SK-N-SH (cell line): ENCODE data around the gene SULT1E1. TPM values are rescaled to one million over a fixed set of nuclear protein-coding genes. Genes with fewer than 3 reads are reported as not detected.

ENCODE experiments used
- CTCF ChIA-PET: fragments of 300-600, 350-600 bp; formaldehyde crosslinking; extraction: SDS; loops from one replicate; lab custom pipeline; 2021; lab: Yijun Ruan, JAX
- POLR2A ChIA-PET: fragments of 350-600 bp; sonication (Branson Sonifier 250); formaldehyde crosslinking; extraction: SDS; loops from one replicate; lab custom pipeline; 2020; ENCODE audit warnings: antibody characterized with exemption, inconsistent platforms; lab: Yijun Ruan, JAX
- DNase-seq: peaks from one replicate; pipeline ENCODE4 v3.0.0; 2012
- H2AFZ ChIP-seq: fragments of 200-600 bp; sonication (generic); 2 replicates; pipeline ENCODE4 v1.8.1; 2016; ENCODE audit warnings: antibody characterized with exemption, mild to moderate bottlenecking, low read depth
- H3F3A ChIP-seq: fragments of 200-600 bp; sonication (generic); replicated peaks from 2 replicates; pipeline ENCODE3; 2016; ENCODE audit warnings: antibody characterized with exemption, mild to moderate bottlenecking; ENCODE audit not compliant: insufficient read depth
- H3K27ac ChIP-seq, 2 experiments: fragments of 200-500 bp in 1 of 2; fragments of 200-600 bp in 1 of 2; sonication (Bioruptor generic) in 1 of 2; sonication (generic), shearing (Covaris generic) in 1 of 2; 2 replicates each; pipeline versions ENCODE4 v1.5.1 to v1.6.1; 2014 to 2016; ENCODE audit warnings: low read depth in 2 of 2, inconsistent platforms in 1 of 2, low read length in 1 of 2, mild to moderate bottlenecking in 1 of 2, mixed read lengths in 1 of 2
- H3K27me3 ChIP-seq: fragments of 200-600 bp; sonication (generic), shearing (Covaris generic); 2 replicates; pipeline ENCODE4 v1.6.1; 2016; ENCODE audit warnings: mixed run types; ENCODE audit not compliant: insufficient read depth
- H3K36me3 ChIP-seq, 2 experiments: fragments of 200-500 bp in 1 of 2; fragments of 200-600 bp in 1 of 2; sonication (Bioruptor generic) in 1 of 2; sonication (generic) in 1 of 2; replicated peaks in 1 of 2; 2 replicates each; pipeline versions ENCODE3 to v1.5.1; 2014 to 2016; ENCODE audit warnings: low read length in 1 of 2, mild to moderate bottlenecking in 1 of 2; ENCODE audit not compliant: insufficient read depth in 2 of 2, control insufficient read depth in 1 of 2
- H3K4me1 ChIP-seq, 2 experiments: fragments of 200-500 bp in 1 of 2; fragments of 200-600 bp in 1 of 2; sonication (Bioruptor generic) in 1 of 2; sonication (generic), shearing (Covaris generic) in 1 of 2; 2 replicates each; pipeline versions ENCODE4 v1.5.1 to v1.6.1; 2014 to 2016; ENCODE audit warnings: low read depth in 1 of 2, low read length in 1 of 2, mixed run types in 1 of 2; ENCODE audit not compliant: insufficient read depth in 2 of 2, control insufficient read depth in 1 of 2
- H3K4me2 ChIP-seq: fragments of 200-600 bp; sonication (generic), shearing (Covaris generic); 2 replicates; pipeline ENCODE4 v1.6.1; 2017; ENCODE audit warnings: mixed run types
- H3K4me3 ChIP-seq, 2 experiments: fragments of 200-500 bp in 1 of 2; fragments of 200-600 bp in 1 of 2; sonication (Bioruptor generic) in 1 of 2; sonication (generic), shearing (Covaris generic) in 1 of 2; 2 replicates each; pipeline versions ENCODE4 v1.5.1 to v1.8.1; 2014 to 2016; ENCODE audit warnings: low read depth in 2 of 2, inconsistent platforms in 1 of 2, low read length in 1 of 2, mild to moderate bottlenecking in 1 of 2, mixed read lengths in 1 of 2, moderate library complexity in 1 of 2
- H3K79me2 ChIP-seq: fragments of 200-600 bp; sonication (generic); 2 replicates; pipeline ENCODE4 v1.8.1; 2017; ENCODE audit warnings: mild to moderate bottlenecking; ENCODE audit not compliant: insufficient read depth
- H3K9ac ChIP-seq: fragments of 200-600 bp; sonication (generic); 2 replicates; pipeline ENCODE4 v1.6.1; 2017; ENCODE audit warnings: mixed run types
- H3K9me2 ChIP-seq: fragments of 200-600 bp; sonication (generic); 2 replicates; pipeline ENCODE4 v1.6.1; 2017; ENCODE audit warnings: mixed run types
- H3K9me3 ChIP-seq: fragments of 200-600 bp; sonication (generic); 2 replicates; pipeline ENCODE4 v1.6.1; 2017; ENCODE audit warnings: mixed run types, mild to moderate bottlenecking, moderate library complexity
- H4K20me1 ChIP-seq: fragments of 200-600 bp; sonication (generic); 2 replicates; pipeline ENCODE4 v1.6.1; 2017; ENCODE audit warnings: mild to moderate bottlenecking, mixed run types; ENCODE audit not compliant: insufficient read depth
- EP300 ChIP-seq, 2 experiments: IDR thresholded peaks; 2 replicates each; pipeline versions ENCODE4 v1.4.0 to v1.6.1; 2012; ENCODE audit warnings: borderline replicate concordance in 1 of 2, low read depth in 1 of 2, low read length in 1 of 2
- FOSL2 ChIP-seq: IDR thresholded peaks from 2 replicates; pipeline ENCODE4 v1.4.0; 2012; ENCODE audit warnings: low read depth, mild to moderate bottlenecking, moderate library complexity, borderline replicate concordance
- FOXM1 ChIP-seq: IDR thresholded peaks from 2 replicates; pipeline ENCODE4 v1.4.0; 2012; ENCODE audit warnings: low read depth, mild to moderate bottlenecking
- JUND ChIP-seq: IDR thresholded peaks from 2 replicates; pipeline ENCODE4 v1.4.0; 2012
- MEF2A ChIP-seq: IDR thresholded peaks from 2 replicates; pipeline ENCODE4 v1.4.0; 2012; ENCODE audit warnings: low read depth, borderline replicate concordance
- POLR2AphosphoS5 ChIP-seq: IDR thresholded peaks from 2 replicates; pipeline ENCODE4 v1.6.1; 2012; ENCODE audit warnings: low read depth, low read length
- RAD21 ChIP-seq: IDR thresholded peaks from 2 replicates; pipeline ENCODE4 v1.6.1; 2012; ENCODE audit warnings: mild to moderate bottlenecking, low read length
- RCOR1 ChIP-seq: fragments of 150-350 bp; IDR thresholded peaks from 2 replicates; pipeline ENCODE4 v1.6.1; 2017; ENCODE audit warnings: antibody characterized with exemption, low read length
- RFX5 ChIP-seq: IDR thresholded peaks from 2 replicates; pipeline ENCODE4 v1.6.1; 2012; ENCODE audit warnings: mild to moderate bottlenecking, improper control_type of control experiment, low read length
- SIN3A ChIP-seq: IDR thresholded peaks from 2 replicates; pipeline ENCODE4 v1.6.1; 2012; ENCODE audit warnings: low read depth, mild to moderate bottlenecking, low read length, moderate library complexity, borderline replicate concordance
- TAF1 ChIP-seq: IDR thresholded peaks from 2 replicates; pipeline ENCODE4 v1.6.1; 2012; ENCODE audit warnings: low read depth, mild to moderate bottlenecking, low read length, moderate library complexity, borderline replicate concordance
- TCF12 ChIP-seq: IDR thresholded peaks from 2 replicates; pipeline ENCODE4 v1.4.0; 2012
- TEAD4 ChIP-seq: IDR thresholded peaks from 2 replicates; pipeline ENCODE4 v1.4.0; 2012; ENCODE audit warnings: mild to moderate bottlenecking, borderline replicate concordance; ENCODE audit not compliant: insufficient read depth
- polyA plus RNA-seq, 3 experiments: library from polyadenylated mRNA; depleted of rRNA; stranded (reverse); fragments of >200 nt; gene quantifications; 2 replicates each; pipeline ENCODE4 v1.2.3, GENCODE V29; 2012
- TF ChIP-seq, protein P1 (sequence below): IDR thresholded peaks from 2 replicates; pipeline ENCODE4 v1.6.1; 2012; ENCODE audit warnings: mild to moderate bottlenecking, low read depth, low read length, moderate library complexity
- TF ChIP-seq, protein P2 (sequence below): IDR thresholded peaks from 2 replicates; pipeline ENCODE4 v1.4.0; 2012; ENCODE audit warnings: low read depth, borderline replicate concordance
- TF ChIP-seq, protein P3 (sequence below): IDR thresholded peaks from 2 replicates; pipeline ENCODE4 v1.4.0; 2012; ENCODE audit warnings: low read depth, borderline replicate concordance
- TF ChIP-seq, protein P4 (sequence below): fragments of 200-600 bp; sonication (generic); IDR thresholded peaks from 2 replicates; pipeline ENCODE4 v1.6.1; 2017; ENCODE audit warnings: antibody characterized with exemption, mild to moderate bottlenecking, moderate library complexity
- TF ChIP-seq, protein P5 (sequence below): fragments of 150-350 bp; IDR thresholded peaks from 2 replicates; pipeline ENCODE4 v1.6.1; 2016; ENCODE audit warnings: mild to moderate bottlenecking, low read depth, low read length

SULT1E1 gene
- polyA plus RNA-seq, 1 of the 3 experiments (the other 2 are of a cell fraction), result 13.7 TPM

DNA sequence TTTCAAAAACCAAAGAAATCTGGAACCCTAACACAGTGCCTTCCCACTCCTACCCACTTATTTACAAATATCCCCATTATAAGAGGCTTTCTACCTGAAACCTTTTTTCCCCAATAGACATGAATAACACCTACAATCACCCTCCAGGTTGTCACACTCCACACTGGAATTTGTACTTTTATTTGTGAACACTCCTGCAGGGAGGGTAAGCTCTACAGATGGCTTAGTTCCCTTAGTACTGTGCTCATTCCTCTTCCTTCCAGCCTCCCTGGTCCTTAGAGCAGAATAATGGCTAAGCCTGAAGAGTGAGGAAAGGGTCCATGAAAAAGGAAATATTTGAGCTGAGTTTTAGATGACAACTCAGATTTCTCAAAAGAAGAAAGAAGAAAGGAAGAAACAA, 22.2 kb upstream of the SULT1E1 start:
- TF ChIP-seq, protein P1, sequence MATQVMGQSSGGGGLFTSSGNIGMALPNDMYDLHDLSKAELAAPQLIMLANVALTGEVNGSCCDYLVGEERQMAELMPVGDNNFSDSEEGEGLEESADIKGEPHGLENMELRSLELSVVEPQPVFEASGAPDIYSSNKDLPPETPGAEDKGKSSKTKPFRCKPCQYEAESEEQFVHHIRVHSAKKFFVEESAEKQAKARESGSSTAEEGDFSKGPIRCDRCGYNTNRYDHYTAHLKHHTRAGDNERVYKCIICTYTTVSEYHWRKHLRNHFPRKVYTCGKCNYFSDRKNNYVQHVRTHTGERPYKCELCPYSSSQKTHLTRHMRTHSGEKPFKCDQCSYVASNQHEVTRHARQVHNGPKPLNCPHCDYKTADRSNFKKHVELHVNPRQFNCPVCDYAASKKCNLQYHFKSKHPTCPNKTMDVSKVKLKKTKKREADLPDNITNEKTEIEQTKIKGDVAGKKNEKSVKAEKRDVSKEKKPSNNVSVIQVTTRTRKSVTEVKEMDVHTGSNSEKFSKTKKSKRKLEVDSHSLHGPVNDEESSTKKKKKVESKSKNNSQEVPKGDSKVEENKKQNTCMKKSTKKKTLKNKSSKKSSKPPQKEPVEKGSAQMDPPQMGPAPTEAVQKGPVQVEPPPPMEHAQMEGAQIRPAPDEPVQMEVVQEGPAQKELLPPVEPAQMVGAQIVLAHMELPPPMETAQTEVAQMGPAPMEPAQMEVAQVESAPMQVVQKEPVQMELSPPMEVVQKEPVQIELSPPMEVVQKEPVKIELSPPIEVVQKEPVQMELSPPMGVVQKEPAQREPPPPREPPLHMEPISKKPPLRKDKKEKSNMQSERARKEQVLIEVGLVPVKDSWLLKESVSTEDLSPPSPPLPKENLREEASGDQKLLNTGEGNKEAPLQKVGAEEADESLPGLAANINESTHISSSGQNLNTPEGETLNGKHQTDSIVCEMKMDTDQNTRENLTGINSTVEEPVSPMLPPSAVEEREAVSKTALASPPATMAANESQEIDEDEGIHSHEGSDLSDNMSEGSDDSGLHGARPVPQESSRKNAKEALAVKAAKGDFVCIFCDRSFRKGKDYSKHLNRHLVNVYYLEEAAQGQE, result no peak
- no peak for TF ChIP-seq POLR2AphosphoS5
- no peak for TF ChIP-seq SIN3A
- TF ChIP-seq, protein P2, sequence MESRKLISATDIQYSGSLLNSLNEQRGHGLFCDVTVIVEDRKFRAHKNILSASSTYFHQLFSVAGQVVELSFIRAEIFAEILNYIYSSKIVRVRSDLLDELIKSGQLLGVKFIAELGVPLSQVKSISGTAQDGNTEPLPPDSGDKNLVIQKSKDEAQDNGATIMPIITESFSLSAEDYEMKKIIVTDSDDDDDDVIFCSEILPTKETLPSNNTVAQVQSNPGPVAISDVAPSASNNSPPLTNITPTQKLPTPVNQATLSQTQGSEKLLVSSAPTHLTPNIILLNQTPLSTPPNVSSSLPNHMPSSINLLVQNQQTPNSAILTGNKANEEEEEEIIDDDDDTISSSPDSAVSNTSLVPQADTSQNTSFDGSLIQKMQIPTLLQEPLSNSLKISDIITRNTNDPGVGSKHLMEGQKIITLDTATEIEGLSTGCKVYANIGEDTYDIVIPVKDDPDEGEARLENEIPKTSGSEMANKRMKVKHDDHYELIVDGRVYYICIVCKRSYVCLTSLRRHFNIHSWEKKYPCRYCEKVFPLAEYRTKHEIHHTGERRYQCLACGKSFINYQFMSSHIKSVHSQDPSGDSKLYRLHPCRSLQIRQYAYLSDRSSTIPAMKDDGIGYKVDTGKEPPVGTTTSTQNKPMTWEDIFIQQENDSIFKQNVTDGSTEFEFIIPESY, result no peak
- Histone ChIP-seq H3K79me2 (no peaks in the 10 kb centered on the region), H3K4me3 (no peak overlapping the region), H3K27me3 (no peaks in the 10 kb centered on the region), H3K9me2 (no peaks in the 10 kb centered on the region), H3F3A (no peaks in the 10 kb centered on the region), H3K4me1 (no peaks in the 10 kb centered on the region), H3K36me3 (no peaks in the 10 kb centered on the region), H3K4me2 (no peak overlapping the region), H4K20me1 (no peaks in the 10 kb centered on the region), H3K9me3 (no peaks in the 10 kb centered on the region), H3K9ac (no peak overlapping the region), H3K27ac (no peak overlapping the region), H2AFZ (no peak overlapping the region)
- ChIA-PET POLR2A (no interaction called here), CTCF (interaction anchor here (1.5 kb wide), 1 partner anchor 14 kb away, joined by 11 read pairs; no protein-coding TSS in a partner anchor)
- DNase-seq, result no peak

DNA sequence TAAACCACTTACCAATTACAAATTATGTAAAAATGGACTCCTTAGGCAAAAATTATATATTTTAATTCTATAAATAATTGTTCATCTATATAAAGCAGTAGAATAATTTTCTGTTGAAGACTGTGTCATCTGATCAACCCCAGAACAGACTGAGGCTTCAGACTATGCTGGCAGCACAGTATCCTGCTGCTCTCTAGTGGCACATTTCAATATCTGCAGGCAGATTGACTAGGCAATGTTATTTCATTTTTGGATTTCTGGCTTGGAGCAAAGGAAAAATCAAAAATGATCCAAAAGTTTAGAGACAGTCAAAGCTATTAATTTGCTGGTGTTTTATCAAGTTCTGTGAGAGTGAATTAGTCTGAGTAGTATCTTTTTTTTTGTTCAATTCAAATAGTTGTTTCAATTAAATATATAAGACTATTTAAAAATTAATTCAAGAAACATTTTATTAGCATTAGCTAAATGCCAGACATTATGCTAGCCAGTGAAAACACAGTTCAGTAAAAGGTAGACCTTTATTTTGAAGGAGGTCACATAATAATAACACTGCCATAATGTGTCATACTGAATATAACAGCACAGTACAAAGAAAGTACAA, 21.3 kb upstream of the SULT1E1 start:
- no peaks in the 10 kb centered on the region for H3K9me3 ChIP-seq
- H3K4me3 ChIP-seq, result peak overlapping the region in 1 of 2 experiments; percentile 37; a peak in 1 of 4 replicates
- no peaks in the 10 kb centered on the region for H4K20me1 ChIP-seq
- no peaks in the 10 kb centered on the region for H3K4me1 ChIP-seq
- DNase-seq, result peak; percentile 10
- no peaks in the 10 kb centered on the region for H3K27me3 ChIP-seq
- no peaks in the 10 kb centered on the region for H3K79me2 ChIP-seq
- POLR2A ChIA-PET, result no interaction called here
- no peak overlapping the region for H2AFZ ChIP-seq
- no peak overlapping the region for H3K9ac ChIP-seq
- CTCF ChIA-PET, result interaction anchor here (0.6 to 1.9 kb wide), 15 partner anchors 10 to 1019 kb away, joined by 3 to 14 read pairs (median 5); partner anchors contain the start of gene SULT1E1
- H3K4me2 ChIP-seq, result no peak overlapping the region
- no peak overlapping the region for H3K27ac ChIP-seq
- no peaks in the 10 kb centered on the region for H3K9me2 ChIP-seq
- H3F3A ChIP-seq, result no peaks in the 10 kb centered on the region
- H3K36me3 ChIP-seq, result no peaks in the 10 kb centered on the region
- TF ChIP-seq, protein P3, sequence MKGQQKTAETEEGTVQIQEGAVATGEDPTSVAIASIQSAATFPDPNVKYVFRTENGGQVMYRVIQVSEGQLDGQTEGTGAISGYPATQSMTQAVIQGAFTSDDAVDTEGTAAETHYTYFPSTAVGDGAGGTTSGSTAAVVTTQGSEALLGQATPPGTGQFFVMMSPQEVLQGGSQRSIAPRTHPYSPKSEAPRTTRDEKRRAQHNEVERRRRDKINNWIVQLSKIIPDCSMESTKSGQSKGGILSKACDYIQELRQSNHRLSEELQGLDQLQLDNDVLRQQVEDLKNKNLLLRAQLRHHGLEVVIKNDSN, result no peak
- no peak for TF ChIP-seq TAF1
- TF ChIP-seq TCF12, result no peak
- TF ChIP-seq MEF2A, result no peak
- no peak for TF ChIP-seq TEAD4
- TF ChIP-seq RCOR1, result no peak
- TF ChIP-seq EP300 (IDR thresholded peaks at IDR 0.05; ENCODE audit: borderline replicate concordance in 1 of 2, low read depth in 1 of 2, low read length in 1 of 2), result no peak
- TF ChIP-seq RFX5, result no peak
- no peak for TF ChIP-seq SIN3A
- no peak for TF ChIP-seq FOXM1
- TF ChIP-seq RAD21, result peak; percentile 89
- TF ChIP-seq JUND, result no peak
- no peak for TF ChIP-seq FOSL2
- TF ChIP-seq, protein P4, sequence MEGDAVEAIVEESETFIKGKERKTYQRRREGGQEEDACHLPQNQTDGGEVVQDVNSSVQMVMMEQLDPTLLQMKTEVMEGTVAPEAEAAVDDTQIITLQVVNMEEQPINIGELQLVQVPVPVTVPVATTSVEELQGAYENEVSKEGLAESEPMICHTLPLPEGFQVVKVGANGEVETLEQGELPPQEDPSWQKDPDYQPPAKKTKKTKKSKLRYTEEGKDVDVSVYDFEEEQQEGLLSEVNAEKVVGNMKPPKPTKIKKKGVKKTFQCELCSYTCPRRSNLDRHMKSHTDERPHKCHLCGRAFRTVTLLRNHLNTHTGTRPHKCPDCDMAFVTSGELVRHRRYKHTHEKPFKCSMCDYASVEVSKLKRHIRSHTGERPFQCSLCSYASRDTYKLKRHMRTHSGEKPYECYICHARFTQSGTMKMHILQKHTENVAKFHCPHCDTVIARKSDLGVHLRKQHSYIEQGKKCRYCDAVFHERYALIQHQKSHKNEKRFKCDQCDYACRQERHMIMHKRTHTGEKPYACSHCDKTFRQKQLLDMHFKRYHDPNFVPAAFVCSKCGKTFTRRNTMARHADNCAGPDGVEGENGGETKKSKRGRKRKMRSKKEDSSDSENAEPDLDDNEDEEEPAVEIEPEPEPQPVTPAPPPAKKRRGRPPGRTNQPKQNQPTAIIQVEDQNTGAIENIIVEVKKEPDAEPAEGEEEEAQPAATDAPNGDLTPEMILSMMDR, result peak; percentile 89
- TF ChIP-seq, protein P5, sequence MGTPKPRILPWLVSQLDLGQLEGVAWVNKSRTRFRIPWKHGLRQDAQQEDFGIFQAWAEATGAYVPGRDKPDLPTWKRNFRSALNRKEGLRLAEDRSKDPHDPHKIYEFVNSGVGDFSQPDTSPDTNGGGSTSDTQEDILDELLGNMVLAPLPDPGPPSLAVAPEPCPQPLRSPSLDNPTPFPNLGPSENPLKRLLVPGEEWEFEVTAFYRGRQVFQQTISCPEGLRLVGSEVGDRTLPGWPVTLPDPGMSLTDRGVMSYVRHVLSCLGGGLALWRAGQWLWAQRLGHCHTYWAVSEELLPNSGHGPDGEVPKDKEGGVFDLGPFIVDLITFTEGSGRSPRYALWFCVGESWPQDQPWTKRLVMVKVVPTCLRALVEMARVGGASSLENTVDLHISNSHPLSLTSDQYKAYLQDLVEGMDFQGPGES, result no peak
